ENCODE data around the gene DNASE1L2. TPM values are rescaled to one million over a fixed set of nuclear protein-coding genes. Genes with fewer than 3 reads are reported as not detected.
"Not testable (repeated sequence)": the region's sequence is repeated elsewhere in the genome, so short reads cannot be mapped to it uniquely, and the experiment has no call there.

Gene DNASE1L2
- total and polyA plus RNA-seq, 11 donors, result 0.12 to 0.51 (median 0.34) TPM; not detected in 2

- ATAC-seq (no peak), DNase-seq (no peak)
- 87 to 91% (median 87%) methylated on average over 6 of the region's 6 CpGs for WGBS, 4 donors
- intact Hi-C loops (cut with DNase I), result loop anchor here in 3 of 10 donors (5.0 kb wide), 2 partner anchors 38 to 43 kb away; partner anchors contain the start of gene TRAF7 (in 2 of the 3)
- Histone ChIP-seq H3K4me3 (no peak overlapping the region), H3K4me1 (peaks cover 0 to 20% (median 11%) of the 10 kb centered on the region in 12 donors), H3K9me3 (no peaks in the 10 kb centered on the region), H3K27me3 (peaks cover 4 to 30% (median 16%) of the 10 kb centered on the region in 9 donors), H3K36me3 (no peaks in the 10 kb centered on the region), H3K27ac (no peak overlapping the region)
- TF ChIP-seq CTCF (IDR thresholded peaks at IDR 0.05), result no peak
- no peak for TF ChIP-seq POLR2A (IDR thresholded peaks at IDR 0.05)
Observed at GRCh38 chr16:2200313-2200712, 35.9 kb upstream of the DNASE1L2 start.

GRCh38 chr16:2203119-2203688, 33.0 kb upstream of the DNASE1L2 start:
- H3K27ac ChIP-seq, DNase-seq, ATAC-seq, H3K4me3 ChIP-seq, H3K27me3 ChIP-seq, H3K9me3 ChIP-seq: not testable (repeated sequence)
- H3K4me1 ChIP-seq, result peaks cover 3 to 22% (median 15%) of the 10 kb centered on the region in 12 donors
- intact Hi-C loops (cut with DNase I), result loop anchor here in 3 of 10 donors (5.0 kb wide), 2 partner anchors 41 to 46 kb away; partner anchors contain the start of gene TRAF7 (in 2 of the 3)
- WGBS, 4 donors, result 92 to 94% (median 93%) methylated on average over 8 of the region's 8 CpGs
- H3K36me3 ChIP-seq, result peaks cover 0 to 17% (median 12%) of the 10 kb centered on the region in 9 donors

GRCh38 chr16:2204416-2205103, 31.7 kb upstream of the DNASE1L2 start:
- H3K4me3 ChIP-seq, result peak overlapping the region; percentile 66 to 96 (median 80)
- intact Hi-C loops (cut with DNase I), result loop anchor here in 5 of 10 donors (2.0 to 5.0 kb wide), 4 partner anchors 42 to 50 kb away; partner anchors contain the start of genes TRAF7 (in 4 of the 5) and ECI1 (in 1 of the 5)
- no peak for ATAC-seq
- H3K36me3 ChIP-seq, result peaks cover 0 to 31% (median 26%) of the 10 kb centered on the region in 9 donors
- H3K27ac ChIP-seq, result peak overlapping the region; percentile 95 to 100 (median 99)
- H3K27me3 ChIP-seq, result no peaks in the 10 kb centered on the region
- H3K9me3 ChIP-seq, result no peaks in the 10 kb centered on the region
- no peak for DNase-seq
- 79 to 85% (median 80%) methylated on average over 13 of the region's 13 CpGs for WGBS, 4 donors
- TF ChIP-seq CTCF (IDR thresholded peaks at IDR 0.05) (no peak), POLR2A (IDR thresholded peaks at IDR 0.05) (no peak)
- peaks cover 3 to 26% (median 15%) of the 10 kb centered on the region in 12 donors for H3K4me1 ChIP-seq

- intact Hi-C loops (cut with DNase I), result loop anchor here in 2 of 10 donors (2.0 to 5.0 kb wide), 3 partner anchors 47 to 51 kb away; partner anchors contain the start of genes TRAF7 (in 2 of the 2) and ECI1 (in 1 of the 2)
- no peaks in the 10 kb centered on the region for H3K27me3 ChIP-seq
- no peaks in the 10 kb centered on the region for H3K9me3 ChIP-seq
- peak; percentile 85 to 96 (median 89) for DNase-seq
- peak within 1 kb of the TSS; percentile 66 to 96 (median 80) for H3K4me3 ChIP-seq
- peaks cover 3 to 27% (median 15%) of the 10 kb centered on the region in 12 donors for H3K4me1 ChIP-seq
- H3K27ac ChIP-seq, result peak within 1 kb of the TSS; percentile 95 to 100 (median 99)
- peaks cover 0 to 37% (median 32%) of the 10 kb centered on the region in 9 donors for H3K36me3 ChIP-seq
- peak in 6 of 12 donors; percentile 13 to 43 (median 28) for TF ChIP-seq CTCF (IDR thresholded peaks at IDR 0.05)
- peak; percentile 49 to 73 for TF ChIP-seq POLR2A (IDR thresholded peaks at IDR 0.05)
- WGBS, 4 donors, result 0 to 1% (median 1%) methylated on average over 58 to 93 of the region's 93 CpGs
- peak; percentile 53 to 84 (median 82) for ATAC-seq
Observed at GRCh38 chr16:2205104-2205966, 30.9 kb upstream of the DNASE1L2 start, which contains the start of gene MLST8. Gene MLST8 (plus strand): TSS chr16:2205454. CDS start chr16:2206086, 632 bp downstream.
